CD1c-positive myeloid dendritic cell (primary cell): ENCODE data around the gene VN1R2.
"Not testable (repeated sequence)": the region's sequence is repeated elsewhere in the genome, so short reads cannot be mapped to it uniquely, and the experiment has no call there.

Experiments used
- DNase-seq: peaks from one replicate; pipeline ENCODE4 v3.0.0-alpha.2; 2016; ENCODE audit errors: extremely low spot score

Gene VN1R2

DNA sequence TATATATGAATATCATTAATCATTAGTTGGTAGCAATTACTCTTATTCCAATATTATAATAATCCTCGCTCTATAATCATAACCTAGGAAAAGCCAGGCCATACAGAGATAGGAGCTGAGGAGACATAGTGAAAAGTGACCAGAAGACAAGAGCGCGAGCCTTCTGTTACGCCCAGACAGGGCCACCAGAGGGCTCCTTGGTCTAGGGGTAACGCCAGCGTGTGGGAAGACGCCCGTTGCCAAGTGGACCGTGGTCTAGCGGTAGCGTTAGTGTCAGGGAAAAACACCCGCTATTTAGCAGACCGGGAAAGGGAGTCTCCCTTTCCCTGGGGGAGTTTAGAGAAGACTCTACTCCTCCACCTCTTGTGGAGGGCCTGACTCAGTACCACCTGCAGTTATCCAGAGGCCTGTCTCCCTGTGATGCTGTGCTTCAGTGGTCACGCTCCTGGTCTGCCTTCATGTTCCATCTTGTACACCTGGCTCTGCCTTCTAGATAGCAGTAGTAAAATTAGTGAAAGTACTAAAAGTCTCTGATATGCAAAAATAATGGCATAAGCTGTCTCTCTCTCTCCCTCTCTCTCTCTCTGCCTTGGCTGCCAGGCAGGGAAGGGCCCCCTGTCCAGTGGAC is at the start of gene VN1R2:
TSS of gene VN1R2 (plus strand) at position 578 of the 628 bp plus-strand sequence. CDS start 84 bp downstream, outside the sequence.
- DNase-seq = not testable (repeated sequence)

DNA sequence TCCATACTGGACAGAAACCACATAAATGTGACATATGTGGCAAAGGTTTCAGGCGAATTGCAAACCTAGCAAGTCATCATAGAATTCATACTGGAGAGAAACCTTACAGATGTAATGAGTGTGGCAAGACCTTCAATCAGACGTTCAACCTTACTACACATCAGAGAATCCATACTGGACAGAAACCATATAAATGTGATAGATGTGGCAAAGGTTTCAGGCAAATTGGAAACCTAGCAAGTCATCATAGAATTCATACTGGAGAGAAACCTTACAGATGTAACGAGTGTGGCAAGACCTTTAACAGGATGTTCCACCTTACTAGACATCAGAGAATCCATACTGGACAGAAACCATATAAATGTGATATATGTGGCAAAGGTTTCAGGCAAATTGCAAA is 46.5 kb upstream of the VN1R2 start:
- DNase-seq = not testable (repeated sequence)

DNA sequence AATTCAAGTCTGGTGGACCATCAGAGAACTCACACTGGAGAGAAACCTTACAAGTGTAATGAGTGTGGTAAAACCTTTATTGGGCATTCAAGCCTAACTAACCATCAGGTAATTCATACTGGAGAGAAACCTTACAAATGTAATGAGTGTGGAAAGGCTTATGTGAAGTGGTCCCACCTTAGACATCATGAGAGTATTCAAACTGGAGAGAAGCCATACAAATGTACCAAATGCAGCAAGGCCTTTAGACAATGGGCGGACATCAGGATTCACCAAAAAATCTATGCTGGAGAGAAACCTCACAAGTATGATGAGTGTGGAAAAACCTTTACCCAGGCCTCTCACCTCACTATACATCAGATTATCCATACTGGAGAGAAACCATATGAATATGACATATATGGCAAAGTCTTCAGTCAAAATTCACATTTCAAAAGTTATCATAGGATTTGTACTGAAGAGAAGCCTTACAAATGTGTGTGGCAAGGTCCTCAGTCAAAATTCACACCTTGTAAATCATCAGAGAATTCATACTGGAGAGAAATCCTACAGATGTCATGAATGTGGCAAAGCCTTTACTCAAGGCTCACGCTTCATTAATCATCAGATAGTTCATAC is 45.3 kb upstream of the VN1R2 start:
- DNase-seq = no peak

- not testable (repeated sequence) for DNase-seq
Observed at GRCh38 chr19:53222716-53223115, 35.4 kb upstream of the VN1R2 start.

- no peak for DNase-seq
Observed at GRCh38 chr19:53224606-53225005, 33.5 kb upstream of the VN1R2 start.

DNA sequence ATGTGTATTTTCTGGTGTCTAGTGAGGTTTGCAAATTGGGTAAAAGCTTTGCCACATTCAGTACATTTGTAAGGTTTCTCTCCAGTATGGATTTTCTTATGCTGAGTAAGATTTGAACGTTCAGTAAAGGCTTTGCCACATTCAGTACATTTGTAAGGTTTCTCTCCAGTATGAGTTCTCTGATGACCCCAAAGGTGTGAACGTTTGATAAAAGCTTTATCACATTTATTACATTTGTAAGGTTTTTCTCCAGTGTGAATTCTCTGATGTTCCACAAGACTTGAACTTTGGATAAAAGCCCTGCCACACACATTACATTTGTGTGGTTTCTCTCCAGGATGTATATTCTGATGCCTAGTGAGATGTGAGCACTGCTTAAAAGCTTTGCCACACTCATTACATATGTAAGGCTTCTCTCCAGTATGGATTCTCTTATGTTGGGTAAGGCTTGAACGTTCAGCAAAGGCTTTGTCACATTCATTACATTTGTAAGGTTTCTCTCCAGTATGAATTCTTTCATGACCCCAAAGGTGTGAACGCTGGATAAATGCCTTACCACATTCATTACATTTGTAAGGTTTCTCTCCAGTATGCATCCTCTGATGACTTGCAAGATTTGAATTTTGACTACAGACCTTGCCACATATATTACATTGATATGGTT is 20.8 kb upstream of the VN1R2 start:
- DNase-seq = no peak

GRCh38 chr19:53246498-53246897 is 11.6 kb upstream of the VN1R2 start:
- DNase-seq = peak; percentile 8

DNA sequence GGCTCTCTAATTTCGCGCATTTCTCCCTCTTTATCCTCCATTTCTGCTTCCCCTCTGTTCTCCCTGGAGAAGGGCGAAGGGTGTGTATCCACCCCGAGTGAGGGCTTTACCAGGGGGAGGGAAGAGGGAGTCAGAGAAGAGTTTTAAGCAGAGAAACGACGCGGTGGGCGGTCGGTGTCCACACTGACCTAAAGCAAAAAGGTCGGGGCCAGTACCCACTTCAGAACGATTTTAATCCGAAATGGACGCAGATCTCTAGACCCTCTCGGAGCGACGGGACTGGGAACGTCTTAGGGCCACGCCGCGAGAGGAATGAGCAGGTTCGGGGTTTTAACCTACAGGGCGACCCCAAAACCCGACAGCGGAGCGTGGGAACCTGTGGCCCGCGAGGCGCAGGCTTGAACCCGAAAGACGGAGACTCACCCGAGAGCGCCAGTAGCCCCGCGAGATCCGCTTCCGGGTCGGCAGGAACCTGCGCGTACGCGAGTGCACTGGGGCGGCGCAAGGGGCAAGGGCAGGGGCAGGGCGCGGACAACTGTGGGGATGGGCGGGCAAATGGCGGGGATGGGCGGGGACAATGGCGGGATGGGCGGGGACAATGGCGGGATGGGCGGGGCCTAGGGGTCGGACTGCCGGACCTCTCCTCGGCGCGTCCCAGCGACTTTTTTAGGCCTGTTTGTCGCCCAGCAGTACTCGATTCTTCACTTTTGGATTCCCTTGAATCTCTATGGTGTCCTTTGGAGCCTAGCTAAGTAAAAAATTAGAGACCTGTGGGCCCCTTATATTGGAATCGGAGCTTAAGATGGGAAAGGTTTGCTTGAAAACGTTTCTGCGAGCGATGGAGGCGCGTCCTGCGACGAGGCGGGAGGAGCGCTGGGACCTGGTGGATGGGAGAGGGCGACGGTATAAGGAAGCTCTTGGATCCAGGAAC is 3.4 kb upstream of the VN1R2 start, which contains the start of gene ZNF677:
TSS of gene ZNF677 (minus strand) at position 463 of the 931 bp plus-strand sequence. CDS start 3,323 bp downstream, outside the sequence.
- DNase-seq = peak; percentile 86

DNA sequence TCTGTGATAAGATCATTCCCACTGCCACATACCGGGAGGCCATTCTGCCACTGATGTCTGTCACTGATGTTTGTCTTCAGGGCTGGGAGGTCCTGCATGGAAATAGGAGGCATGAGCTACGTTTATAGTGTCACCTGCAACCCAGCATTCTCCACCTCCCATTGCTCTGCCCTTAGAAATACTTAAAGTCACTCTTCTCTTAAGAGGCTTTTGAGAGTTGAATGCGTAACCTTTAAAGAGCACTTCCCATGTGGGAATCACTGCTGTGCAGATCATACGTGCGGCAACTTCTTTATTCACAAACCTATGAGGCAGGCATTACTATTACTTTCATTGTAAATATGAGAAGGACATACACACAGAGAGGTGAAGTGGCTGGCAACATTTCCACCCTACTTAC is 9.5 kb downstream of the VN1R2 start, which contains the start of gene VN1R4:
TSS of gene VN1R4 (minus strand) at position 101 of the 400 bp plus-strand sequence. CDS start at position 43, 58 bp downstream.
- DNase-seq = not testable (repeated sequence)

GRCh38 chr19:53269861-53270260 is 11.8 kb downstream of the VN1R2 start:
- DNase-seq = not testable (repeated sequence)

- DNase-seq = no peak
Observed at GRCh38 chr19:53272044-53272443, 14.0 kb downstream of the VN1R2 start.

DNA sequence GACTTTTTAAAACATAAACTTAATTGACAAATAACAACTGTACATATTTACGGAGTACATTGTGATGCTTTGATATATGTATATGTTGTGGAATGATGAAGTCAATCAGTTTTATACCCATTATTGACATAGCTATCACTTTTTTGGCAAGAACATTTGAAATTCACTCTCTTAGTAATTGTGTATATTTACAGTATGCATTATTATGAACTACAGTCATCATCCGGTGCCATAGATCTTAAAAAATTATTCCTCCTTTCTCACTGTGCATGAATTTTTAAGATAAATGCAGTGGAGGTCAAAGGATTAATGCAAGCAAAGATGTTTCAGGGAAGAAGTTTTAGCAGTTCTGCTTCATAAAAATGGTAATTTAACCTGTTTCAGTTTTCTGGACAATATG is 17.4 kb downstream of the VN1R2 start:
- DNase-seq = no peak

GRCh38 chr19:53281947-53282346 is 23.9 kb downstream of the VN1R2 start:
- not testable (repeated sequence) for DNase-seq

DNA sequence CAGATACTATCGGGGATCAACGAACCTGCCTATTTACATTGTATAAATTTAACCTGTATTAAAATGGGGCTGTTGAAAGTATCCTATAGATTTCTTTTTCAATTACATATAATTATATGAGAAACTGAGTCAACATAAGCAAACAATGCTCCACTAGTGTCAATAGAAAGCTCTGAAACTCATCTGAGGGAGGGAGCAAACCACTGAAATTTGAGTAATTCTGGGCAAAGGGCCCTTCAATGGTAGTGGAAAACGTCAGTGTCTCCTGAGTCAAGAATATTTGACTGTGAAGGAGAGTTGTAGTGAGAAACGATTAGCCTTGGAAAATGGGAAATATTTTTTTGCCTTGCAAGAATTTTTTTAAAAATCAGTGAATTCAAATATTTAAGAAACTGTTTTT is 27.0 kb downstream of the VN1R2 start:
- no peak for DNase-seq

- no peak for DNase-seq
Observed at GRCh38 chr19:53290758-53291549, 32.9 kb downstream of the VN1R2 start.

DNA sequence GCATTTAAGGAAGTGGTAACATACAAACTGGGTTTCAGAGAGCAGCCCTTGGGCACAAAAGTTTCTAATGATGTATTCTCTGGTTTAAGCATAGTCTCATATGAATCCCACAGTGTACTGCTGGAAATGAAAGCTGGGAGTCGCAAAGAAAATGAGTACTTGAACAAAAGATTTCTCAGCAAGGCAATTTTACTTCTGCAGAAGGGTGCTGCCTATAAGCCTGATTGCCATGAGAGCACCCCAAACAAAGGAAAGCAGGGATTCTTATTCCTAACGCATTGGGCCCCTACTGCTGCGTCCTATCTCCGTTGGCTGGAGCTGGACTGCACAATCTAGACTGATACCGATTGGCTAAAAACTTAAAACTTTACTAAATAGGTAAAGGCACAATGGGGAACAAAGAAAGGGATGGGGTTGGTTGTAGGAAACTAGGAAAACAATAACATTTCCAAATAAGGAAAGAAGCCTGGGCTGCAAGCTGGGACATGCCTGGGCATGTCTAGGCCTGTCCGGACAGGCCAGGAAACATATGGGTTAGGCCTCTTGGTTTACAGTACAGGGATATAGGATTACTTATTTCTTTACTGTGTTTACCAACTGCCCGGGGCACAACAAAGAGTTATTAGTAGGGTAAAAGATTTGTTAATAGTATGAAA is 36.8 kb downstream of the VN1R2 start:
- DNase-seq = no peak

DNA sequence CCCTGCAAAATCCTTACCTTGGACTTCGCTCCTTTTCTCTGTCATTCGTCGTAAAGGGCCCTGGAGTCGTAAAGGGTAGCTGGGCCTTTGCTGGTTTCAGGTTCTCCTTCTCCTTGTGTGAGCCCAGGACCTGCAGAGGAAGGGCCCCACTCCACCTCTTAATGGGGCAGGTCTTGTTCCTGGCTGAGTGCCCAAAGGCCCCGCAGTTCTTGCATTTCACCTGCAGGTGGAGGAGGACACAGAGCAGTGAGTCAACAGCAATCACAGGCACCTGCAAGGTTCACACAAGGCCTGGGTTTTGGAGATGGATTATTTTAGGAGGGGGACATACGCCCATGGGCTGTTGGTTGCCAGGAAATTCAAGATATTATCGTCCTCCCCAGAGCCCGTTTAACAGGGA is 43.2 kb downstream of the VN1R2 start:
- not testable (repeated sequence) for DNase-seq

DNA sequence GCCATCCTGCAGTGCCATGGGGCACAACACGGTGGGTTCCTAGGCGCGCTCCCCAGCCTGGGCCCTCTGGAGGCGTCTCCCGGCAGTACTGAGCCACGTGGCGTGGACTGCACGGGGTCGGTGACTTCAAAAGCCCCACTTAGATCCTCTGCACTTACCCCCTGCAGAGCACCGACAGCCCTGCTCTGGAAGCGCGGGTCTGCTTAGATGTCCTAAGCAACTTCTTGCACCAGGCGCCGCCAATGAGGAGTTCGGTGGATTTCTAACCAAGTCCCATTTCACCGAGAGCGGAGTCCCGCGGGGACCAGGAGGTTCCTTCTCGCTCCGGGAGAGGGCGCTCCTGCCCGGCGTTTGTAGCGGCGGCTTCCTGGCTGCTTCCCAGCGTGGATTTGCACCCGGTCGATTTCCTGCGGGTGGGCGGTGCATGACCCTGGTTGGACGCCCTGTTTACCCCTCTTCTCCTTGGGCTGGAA is 50.3 kb downstream of the VN1R2 start:
- peak; percentile 8 for DNase-seq
